Fibroblast of lung (primary cell): ENCODE results near the gene PHLDB1. TPM values are rescaled to one million over a fixed set of nuclear protein-coding genes. Genes with fewer than 3 reads are reported as not detected.

Experiments
- DNase-seq, 2 donors: peaks; one replicate each; pipeline versions ENCODE4 v3.0.0 to v3.0.0-alpha.2; 2010; ENCODE audit warnings: low read depth in 2 of 2
- H2AFZ ChIP-seq: 2 replicates; pipeline ENCODE4 v1.5.1; 2012; ENCODE audit warnings: low read length, control low read depth, inconsistent platforms
- H3K27ac ChIP-seq: 2 replicates; pipeline ENCODE4 v1.5.1; 2011; ENCODE audit warnings: low read length, control low read depth; ENCODE audit not compliant: insufficient read depth
- H3K27me3 ChIP-seq: 2 replicates; pipeline ENCODE4 v1.5.1; 2011; ENCODE audit warnings: mild to moderate bottlenecking, low read length; ENCODE audit not compliant: control insufficient read depth, insufficient read depth
- H3K36me3 ChIP-seq: 2 replicates; pipeline ENCODE4 v1.5.1; 2011; ENCODE audit warnings: low read length; ENCODE audit not compliant: control insufficient read depth, insufficient read depth
- H3K4me1 ChIP-seq: 2 replicates; pipeline ENCODE4 v1.5.1; 2011; ENCODE audit warnings: low read length; ENCODE audit not compliant: control insufficient read depth, insufficient read depth; ENCODE audit errors: extremely low read depth
- H3K4me2 ChIP-seq: 2 replicates; pipeline ENCODE4 v1.5.1; 2011; ENCODE audit warnings: low read length, control low read depth; ENCODE audit not compliant: insufficient read depth; ENCODE audit errors: extremely low read depth
- H3K4me3 ChIP-seq, 4 experiments: fragments of 200-600 bp in 1 of 4; sonication (generic) in 1 of 4; replicated peaks in 1 of 4; 2 replicates each; pipeline ENCODE4 v1.5.1; 2011 to 2016; ENCODE audit warnings: low read length in 4 of 4, low read depth in 3 of 4, mild to moderate bottlenecking in 3 of 4, control low read depth in 2 of 4, inconsistent platforms in 1 of 4, mixed read lengths in 1 of 4; ENCODE audit not compliant: insufficient read depth in 1 of 4; ENCODE audit errors: control extremely low read depth in 1 of 4
- H3K79me2 ChIP-seq: 2 replicates; pipeline ENCODE4 v1.5.1; 2012; ENCODE audit warnings: mild to moderate bottlenecking, low read length, inconsistent platforms; ENCODE audit not compliant: control insufficient read depth, insufficient read depth
- H3K9ac ChIP-seq: 2 replicates; pipeline ENCODE4 v1.5.1; 2011; ENCODE audit warnings: mild to moderate bottlenecking, low read length, control low read depth; ENCODE audit not compliant: insufficient read depth
- H3K9me3 ChIP-seq: 2 replicates; pipeline ENCODE4 v1.5.1; 2012; ENCODE audit warnings: low read depth, low read length; ENCODE audit not compliant: control insufficient read depth, insufficient read depth
- H4K20me1 ChIP-seq: 2 replicates; pipeline ENCODE4 v1.5.1; 2011; ENCODE audit warnings: low read length; ENCODE audit not compliant: control insufficient read depth, insufficient read depth; ENCODE audit errors: extremely low read depth
- CTCF ChIP-seq, 2 donors: IDR thresholded peaks in 1 of 2; conservative IDR thresholded peaks in 1 of 2; 1 replicate in 1 of 2; 2 replicates in 1 of 2; pipeline ENCODE4 v1.5.1; 2011 to 2012; ENCODE audit warnings: low read length in 2 of 2, control low read depth in 1 of 2, inconsistent platforms in 1 of 2, low read depth in 1 of 2, mild to moderate bottlenecking in 1 of 2
- EZH2 ChIP-seq: IDR thresholded peaks from 2 replicates; pipeline ENCODE4 v1.5.1; 2012; ENCODE audit warnings: low read length, control low read depth, mild to moderate bottlenecking; ENCODE audit errors: missing control alignments
- polyA plus RNA-seq, 2 donors: library from polyadenylated mRNA; depleted of rRNA in 1 of 2; stranded (reverse) in 1 of 2; unstranded in 1 of 2; fragments of >200 nt; gene quantifications; 2 replicates each; pipeline ENCODE4 v1.2.1, GENCODE V29; 2011 to 2012; ENCODE audit warnings: missing spikeins in 1 of 2
- total RNA-seq: library from RNA; depleted of rRNA; stranded (reverse); fragments of >200 nt; gene quantifications from 2 replicates; pipeline ENCODE4 v1.2.1, GENCODE V29; 2014

The PHLDB1 gene
- total and polyA plus RNA-seq, 2 donors (not counting 1 experiment from before 2014, with no cell fraction given), result 51.4 to 59.0 TPM

GRCh38 chr11:118706546-118706825, 99.1 kb downstream of the PHLDB1 start:
- H4K20me1 ChIP-seq, result no peaks in the 10 kb centered on the region
- no peak overlapping the region for H3K4me2 ChIP-seq
- peaks cover 10% of the 10 kb centered on the region for H3K27me3 ChIP-seq
- no peak overlapping the region for H3K4me3 ChIP-seq
- no peaks in the 10 kb centered on the region for H3K9me3 ChIP-seq
- H3K27ac ChIP-seq, result no peak overlapping the region
- DNase-seq, result no peak
- no peak overlapping the region for H3K9ac ChIP-seq
- H3K79me2 ChIP-seq, result no peaks in the 10 kb centered on the region
- no peaks in the 10 kb centered on the region for H3K36me3 ChIP-seq
- no peak overlapping the region for H2AFZ ChIP-seq
- TF ChIP-seq EZH2, result no peak
- TF ChIP-seq CTCF (conservative IDR thresholded peaks at IDR 0.05 in 1 of 2, IDR thresholded peaks at IDR 0.05 in 1 of 2; ENCODE audit: low read depth in 1 of 2, low read length in 2 of 2), result no peak
- no peaks in the 10 kb centered on the region for H3K4me1 ChIP-seq

Other genes with a start within 250 kb of the PHLDB1 start
- gene UBE4A, start 248.0 kb upstream of the PHLDB1 start, total RNA-seq, result 29.0 and 37.0 TPM in 2 replicates
- 21.8 and 24.9 TPM in 2 replicates for gene UBE4A, start 248.0 kb upstream of the PHLDB1 start, polyA plus RNA-seq
- gene ATP5MG, start 206.0 kb upstream of the PHLDB1 start, total RNA-seq, result 67.3 and 75.6 TPM in 2 replicates
- 217 and 293 TPM in 2 replicates for gene ATP5MG, start 206.0 kb upstream of the PHLDB1 start, polyA plus RNA-seq
- gene KMT2A, start 171.1 kb upstream of the PHLDB1 start, total RNA-seq, result 19.0 and 33.4 TPM in 2 replicates
- gene KMT2A, start 171.1 kb upstream of the PHLDB1 start, polyA plus RNA-seq, result 15.3 and 17.1 TPM in 2 replicates
- gene TTC36, start 80.1 kb upstream of the PHLDB1 start, total RNA-seq, result 0.99 and 1.0 TPM in 2 replicates
- gene TTC36, start 80.1 kb upstream of the PHLDB1 start, polyA plus RNA-seq, result not detected in 2 replicates
- 16.4 and 21.3 TPM in 2 replicates for gene TMEM25, start 76.4 kb upstream of the PHLDB1 start, total RNA-seq
- 12.6 and 15.6 TPM in 2 replicates for gene TMEM25, start 76.4 kb upstream of the PHLDB1 start, polyA plus RNA-seq
- gene IFT46, start 41.7 kb upstream of the PHLDB1 start, total RNA-seq, result 28.8 and 32.5 TPM in 2 replicates
- gene IFT46, start 41.7 kb upstream of the PHLDB1 start, polyA plus RNA-seq, result 30.8 and 46.2 TPM in 2 replicates
- gene ARCN1, start 35.2 kb upstream of the PHLDB1 start, total RNA-seq, result 87.8 and 116 TPM in 2 replicates
- gene ARCN1, start 35.2 kb upstream of the PHLDB1 start, polyA plus RNA-seq, result 359 and 387 TPM in 2 replicates
- not detected in 2 replicates for gene TREH, start 72.0 kb downstream of the PHLDB1 start, total RNA-seq
- gene TREH, start 72.0 kb downstream of the PHLDB1 start, polyA plus RNA-seq, result not detected in 2 replicates
- 92.2 and 105 TPM in 2 replicates for gene DDX6, start 183.5 kb downstream of the PHLDB1 start, total RNA-seq
- gene DDX6, start 183.5 kb downstream of the PHLDB1 start, polyA plus RNA-seq, result 75.7 and 91.2 TPM in 2 replicates